Thyroid gland (tissue), 4 donors: ENCODE measurements around the gene PEX14. TPM values are rescaled to one million over a fixed set of nuclear protein-coding genes. Genes with fewer than 3 reads are reported as not detected.

Experiments
- DNase-seq, 2 donors: peaks; one replicate each; pipeline ENCODE4 v3.0.0-alpha.2; 2019
- H3K27ac ChIP-seq, 3 donors: fragments of 200-600 bp; sonication (generic); 1 replicate in 2 of 3; 2 replicates in 1 of 3; pipeline ENCODE4 v1.5.1; 2016 to 2019; ENCODE audit warnings: mild to moderate bottlenecking in 1 of 3, moderate library complexity in 1 of 3
- H3K27me3 ChIP-seq: fragments of 200-600 bp; sonication (generic); one replicate; pipeline ENCODE4 v1.5.1; 2019
- H3K36me3 ChIP-seq, 2 donors: fragments of 200-600 bp; sonication (generic); one replicate each; pipeline ENCODE4 v1.5.1; 2016 to 2019
- H3K4me1 ChIP-seq, 2 donors: fragments of 200-600 bp; sonication (generic); one replicate each; pipeline ENCODE4 v1.5.1; 2017 to 2019
- H3K4me3 ChIP-seq, 3 donors: fragments of 200-600 bp; sonication (generic); replicated peaks in 1 of 3; 1 replicate in 2 of 3; 2 replicates in 1 of 3; pipeline ENCODE4 v1.5.1; 2016; ENCODE audit warnings: mild to moderate bottlenecking in 1 of 3
- H3K9me3 ChIP-seq: fragments of 200-600 bp; sonication (generic); one replicate; pipeline ENCODE4 v1.5.1; 2017
- POLR2A ChIP-seq, 2 donors: fragments of 450-650 bp; IDR thresholded peaks; one replicate each; pipeline ENCODE4 v1.6.1; 2017; ENCODE audit warnings: antibody characterized with exemption in 2 of 2, mild to moderate bottlenecking in 2 of 2, moderate library complexity in 1 of 2
- WGBS, 2 donors: methylation state at CpG; one replicate each; pipeline ENCODE4 v1.1.5; 2017; 5-methylcytosine and 5-hydroxymethylcytosine counted together
- intact Hi-C: fragments of 100-400 bp; cut with DNase I; formaldehyde crosslinking; loops from one replicate; pipeline ENCODE4 v1.15.1; 2023
- total RNA-seq, 4 donors: library from RNA; depleted of rRNA; stranded (reverse); fragments of >200 nt; gene quantifications; one replicate each; pipeline ENCODE4 v1.2.3, GENCODE V29; 2016
- TF ChIP-seq, protein P1 (sequence below), 6 experiments: fragments of 200-600 bp in 3 of 6; fragments of 450-650 bp in 3 of 6; sonication (generic) in 3 of 6; IDR thresholded peaks; one replicate each; pipeline ENCODE4 v1.5.1; 2016 to 2019; ENCODE audit warnings: antibody characterized with exemption in 6 of 6, mild to moderate bottlenecking in 2 of 6, inconsistent platforms in 1 of 6, moderate library complexity in 1 of 6

Gene PEX14
- total RNA-seq, 4 donors from 2014 or later: 14.0 to 28.4 (median 20.7) TPM

GRCh38 chr1:10522322-10522860, 47.6 kb downstream of the PEX14 start:
- H3K4me1 ChIP-seq: peaks cover 35 to 38% of the 10 kb centered on the region in 2 donors
- intact Hi-C loops: no loop called here
- WGBS, 2 donors: 28 to 31% methylated on average over 3 of the region's 3 CpGs
- no peaks in the 10 kb centered on the region for H3K9me3 ChIP-seq
- no peak for DNase-seq
- TF ChIP-seq, protein P1, sequence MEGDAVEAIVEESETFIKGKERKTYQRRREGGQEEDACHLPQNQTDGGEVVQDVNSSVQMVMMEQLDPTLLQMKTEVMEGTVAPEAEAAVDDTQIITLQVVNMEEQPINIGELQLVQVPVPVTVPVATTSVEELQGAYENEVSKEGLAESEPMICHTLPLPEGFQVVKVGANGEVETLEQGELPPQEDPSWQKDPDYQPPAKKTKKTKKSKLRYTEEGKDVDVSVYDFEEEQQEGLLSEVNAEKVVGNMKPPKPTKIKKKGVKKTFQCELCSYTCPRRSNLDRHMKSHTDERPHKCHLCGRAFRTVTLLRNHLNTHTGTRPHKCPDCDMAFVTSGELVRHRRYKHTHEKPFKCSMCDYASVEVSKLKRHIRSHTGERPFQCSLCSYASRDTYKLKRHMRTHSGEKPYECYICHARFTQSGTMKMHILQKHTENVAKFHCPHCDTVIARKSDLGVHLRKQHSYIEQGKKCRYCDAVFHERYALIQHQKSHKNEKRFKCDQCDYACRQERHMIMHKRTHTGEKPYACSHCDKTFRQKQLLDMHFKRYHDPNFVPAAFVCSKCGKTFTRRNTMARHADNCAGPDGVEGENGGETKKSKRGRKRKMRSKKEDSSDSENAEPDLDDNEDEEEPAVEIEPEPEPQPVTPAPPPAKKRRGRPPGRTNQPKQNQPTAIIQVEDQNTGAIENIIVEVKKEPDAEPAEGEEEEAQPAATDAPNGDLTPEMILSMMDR (IDR thresholded peaks at IDR 0.05): no peak
- no peak for TF ChIP-seq POLR2A (IDR thresholded peaks at IDR 0.05)
- H3K27ac ChIP-seq: peak overlapping the region; percentile 30 to 32 (median 31)
- no peaks in the 10 kb centered on the region for H3K36me3 ChIP-seq
- no peaks in the 10 kb centered on the region for H3K27me3 ChIP-seq
- H3K4me3 ChIP-seq: no peak overlapping the region

DNA sequence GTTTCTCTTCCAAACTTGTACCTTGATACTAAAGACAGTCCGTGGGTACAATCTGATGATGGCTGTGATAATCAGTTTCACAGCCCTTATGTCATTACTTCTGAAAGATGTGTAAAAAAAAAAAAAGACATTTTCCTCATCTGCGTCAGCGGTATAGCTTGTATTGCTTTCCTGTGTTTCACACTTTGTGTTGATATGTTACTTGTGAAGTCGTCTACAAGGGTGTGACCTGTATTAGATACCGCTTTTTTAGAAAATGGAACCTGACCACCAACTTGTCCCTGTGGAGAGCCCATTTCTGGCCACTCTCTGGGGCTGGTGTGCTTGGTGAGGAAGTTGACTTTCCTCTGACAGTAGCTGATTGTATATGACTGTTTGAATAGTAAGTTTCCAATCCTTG, 50.5 kb downstream of the PEX14 start:
- intact Hi-C loops: no loop called here
- Histone ChIP-seq H3K4me1 (peaks cover 37 to 38% of the 10 kb centered on the region in 2 donors), H3K27ac (no peak overlapping the region), H3K27me3 (no peaks in the 10 kb centered on the region), H3K4me3 (no peak overlapping the region), H3K36me3 (no peaks in the 10 kb centered on the region), H3K9me3 (no peaks in the 10 kb centered on the region)
- no peak for TF ChIP-seq POLR2A (IDR thresholded peaks at IDR 0.05)
- TF ChIP-seq, protein P1 (IDR thresholded peaks at IDR 0.05): no peak
- no peak for DNase-seq
- 94 to 96% methylated on average over 5 of the region's 5 CpGs for WGBS, 2 donors

GRCh38 chr1:10528066-10529014, 53.6 kb downstream of the PEX14 start:
- no peak for TF ChIP-seq POLR2A (IDR thresholded peaks at IDR 0.05)
- TF ChIP-seq, protein P1 (IDR thresholded peaks at IDR 0.05): no peak
- DNase-seq: no peak
- Histone ChIP-seq H3K4me1 (peaks cover 29 to 35% of the 10 kb centered on the region in 2 donors), H3K4me3 (no peak overlapping the region), H3K27ac (peak overlapping the region; percentile 23 to 74 (median 45)), H3K9me3 (no peaks in the 10 kb centered on the region), H3K36me3 (no peaks in the 10 kb centered on the region), H3K27me3 (no peaks in the 10 kb centered on the region)
- intact Hi-C loops: no loop called here
- 71 to 76% methylated on average over 13 of the region's 13 CpGs for WGBS, 2 donors

DNA sequence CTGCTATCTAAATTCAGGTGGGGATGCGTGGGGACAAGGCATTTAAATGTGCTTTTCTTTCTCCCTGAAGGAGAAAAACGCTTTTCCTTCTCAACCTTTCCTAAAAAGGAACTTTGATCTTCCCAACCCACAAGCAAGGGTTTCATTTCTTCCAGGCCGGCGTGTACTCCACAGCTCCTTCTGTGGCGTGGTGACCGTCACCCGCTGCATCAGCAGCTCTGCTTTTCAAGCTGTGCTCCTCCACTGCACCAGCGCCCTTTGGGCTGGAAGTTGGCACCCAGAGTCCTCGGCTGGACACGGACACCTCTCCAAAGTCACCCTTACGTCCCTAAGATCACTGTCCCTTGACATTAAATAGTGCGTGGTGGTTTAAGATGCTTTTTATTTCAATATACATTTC, 54.3 kb downstream of the PEX14 start:
- Histone ChIP-seq H3K27ac (peak overlapping the region; percentile 23 to 74 (median 45)), H3K27me3 (no peaks in the 10 kb centered on the region), H3K4me1 (peaks cover 29 to 35% of the 10 kb centered on the region in 2 donors), H3K9me3 (no peaks in the 10 kb centered on the region), H3K4me3 (no peak overlapping the region), H3K36me3 (no peaks in the 10 kb centered on the region)
- peak; percentile 58 to 71 for DNase-seq
- intact Hi-C loops: no loop called here
- TF ChIP-seq, protein P1 (IDR thresholded peaks at IDR 0.05): no peak
- TF ChIP-seq POLR2A (IDR thresholded peaks at IDR 0.05): no peak
- 63% methylated on average over 12 of the region's 12 CpGs for WGBS, 2 donors

DNA sequence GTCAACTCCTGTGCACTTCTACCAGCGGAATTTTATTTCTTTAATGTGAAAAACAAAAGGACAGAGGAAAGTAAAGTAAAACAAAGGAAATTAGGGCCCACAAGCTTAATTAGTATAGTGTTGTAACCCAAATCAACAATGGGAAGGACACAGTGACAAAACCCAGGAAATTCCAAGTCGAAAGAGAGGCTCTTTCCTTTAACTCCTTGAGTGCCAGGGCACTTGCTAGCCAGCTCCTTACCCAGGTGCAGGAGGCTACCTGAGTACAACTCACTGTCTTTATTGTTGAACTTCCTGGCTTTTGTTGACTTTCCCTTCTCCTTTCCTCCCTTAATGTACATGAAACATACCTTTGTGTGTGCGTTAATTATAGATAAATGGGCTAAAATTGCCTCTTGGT, 55.0 kb downstream of the PEX14 start:
- peaks cover 29 to 35% of the 10 kb centered on the region in 2 donors for H3K4me1 ChIP-seq
- H3K27ac ChIP-seq: peak overlapping the region; percentile 6 to 74 (median 23)
- TF ChIP-seq, protein P1 (IDR thresholded peaks at IDR 0.05): no peak
- no peak for TF ChIP-seq POLR2A (IDR thresholded peaks at IDR 0.05)
- DNase-seq: no peak
- H3K36me3 ChIP-seq: no peaks in the 10 kb centered on the region
- WGBS, 2 donors: 37 to 43% methylated on average over 3 of the region's 3 CpGs
- H3K27me3 ChIP-seq: no peaks in the 10 kb centered on the region
- no peak overlapping the region for H3K4me3 ChIP-seq
- H3K9me3 ChIP-seq: no peaks in the 10 kb centered on the region
- intact Hi-C loops: loop anchor here (10.0 kb wide), 1 partner anchor 115 kb away; no protein-coding TSS in a partner anchor
